Measurements from ENCODE around the gene PRR5L.

PRR5L gene

GRCh38 chr11:36379653-36380052 lies 83.6 kb downstream of the PRR5L start:
- DNase-seq: no peak

GRCh38 chr11:36380296-36381014 lies 84.4 kb downstream of the PRR5L start:
- no peak for DNase-seq

- DNase-seq: no peak
These were observed 84.9 kb downstream of the PRR5L start for GRCh38 chr11:36381015-36381360.

GRCh38 chr11:36383195-36383594 lies 87.1 kb downstream of the PRR5L start:
- DNase-seq: no peak

- no peak for DNase-seq
These were observed 89.3 kb downstream of the PRR5L start for GRCh38 chr11:36385121-36385970.

GRCh38 chr11:36386411-36386810 lies 90.3 kb downstream of the PRR5L start:
- DNase-seq: no peak

GRCh38 chr11:36388071-36388470 lies 92.0 kb downstream of the PRR5L start:
- DNase-seq: no peak

- no peak for DNase-seq
These were observed 92.9 kb downstream of the PRR5L start for GRCh38 chr11:36388951-36389350.

- DNase-seq: no peak
These were observed 93.7 kb downstream of the PRR5L start for GRCh38 chr11:36389811-36390210.

GRCh38 chr11:36390963-36391471 lies 94.9 kb downstream of the PRR5L start:
- no peak for DNase-seq

- DNase-seq: no peak
These were observed 96.1 kb downstream of the PRR5L start for GRCh38 chr11:36392196-36392595.

GRCh38 chr11:36394056-36394455 lies 98.0 kb downstream of the PRR5L start:
- no peak for DNase-seq

GRCh38 chr11:36394926-36395325 lies 98.8 kb downstream of the PRR5L start:
- no peak for DNase-seq

GRCh38 chr11:36395978-36396736 lies 100.1 kb downstream of the PRR5L start:
- no peak for DNase-seq

- DNase-seq: no peak
These were observed 102.3 kb downstream of the PRR5L start for GRCh38 chr11:36398231-36398953.

GRCh38 chr11:36399236-36399635 lies 103.1 kb downstream of the PRR5L start:
- DNase-seq: no peak

- DNase-seq: no peak
These were observed 103.7 kb downstream of the PRR5L start for GRCh38 chr11:36399745-36400144.

GRCh38 chr11:36400766-36401455 lies 104.8 kb downstream of the PRR5L start:
- no peak for DNase-seq

- no peak for DNase-seq
These were observed 106.6 kb downstream of the PRR5L start for GRCh38 chr11:36402568-36403170.

- no peak for DNase-seq
These were observed 107.6 kb downstream of the PRR5L start for GRCh38 chr11:36403661-36404060.

- DNase-seq: no peak
These were observed 108.7 kb downstream of the PRR5L start for GRCh38 chr11:36404831-36405230.
